ENCODE measurements around the gene SPOCK2. TPM values are rescaled to one million over a fixed set of nuclear protein-coding genes. Genes with fewer than 3 reads are reported as not detected.

The SPOCK2 gene
- total RNA-seq, 1 experiment from 2014 or later: 1.8 TPM

DNA sequence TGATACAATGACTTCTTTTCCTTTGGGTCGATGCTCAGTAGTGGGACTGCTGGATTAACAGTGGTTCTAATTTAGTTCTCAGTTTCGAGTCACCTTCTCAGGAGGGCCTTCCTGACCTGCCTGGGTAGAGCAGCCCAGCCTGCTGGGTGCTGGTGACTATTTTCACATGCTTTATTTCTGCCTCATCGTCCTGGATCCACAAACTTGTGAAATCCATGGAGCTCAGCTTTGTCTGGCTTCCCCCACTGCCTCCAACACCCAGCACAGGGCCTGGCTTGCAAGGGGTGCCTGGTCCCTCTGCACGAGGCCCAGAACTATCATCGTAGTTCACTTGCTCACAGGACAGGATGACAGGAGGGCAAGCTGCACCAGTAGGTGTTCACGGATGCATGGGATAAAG is 46.9 kb downstream of the SPOCK2 start:
- H3K18ac ChIP-seq (ENCODE audit: insufficient read length, low read depth, low read length): no peak overlapping the region
- H3K23ac ChIP-seq (ENCODE audit: insufficient read length, low read depth, low read length): no peak overlapping the region
- Mint-ChIP-seq H3K4me1 (peaks cover 23 to 25% of the 10 kb centered on the region in 2 experiments), H3K36me3 (ENCODE audit: insufficient read depth in 1 of 3, low read depth in 3 of 3) (no peaks in the 10 kb centered on the region), H3K9me3 (no peaks in the 10 kb centered on the region), H3K4me3 (no peak overlapping the region), H3K27ac (peak overlapping the region in 1 of 3 experiments; percentile 77; a peak in 3 of 7 replicates), H3K27me3 (ENCODE audit: low read depth) (peaks cover 10% of the 10 kb centered on the region)
- no peak overlapping the region for H4K91ac ChIP-seq (ENCODE audit: insufficient read length, low read depth, low read length)
- no peaks in the 10 kb centered on the region for H3K27me3 ChIP-seq (ENCODE audit: insufficient read depth, low read length)
- H2BK120ac ChIP-seq (ENCODE audit: low read depth, low read length, poor library complexity, severe bottlenecking): no peak overlapping the region
- no peaks in the 10 kb centered on the region for H3K79me1 ChIP-seq (ENCODE audit: insufficient read depth, low read depth, low read length, poor library complexity, severe bottlenecking)
- no peak overlapping the region for H3T11ph ChIP-seq (ENCODE audit: low read length)
- no peak overlapping the region for H2BK5ac ChIP-seq (ENCODE audit: insufficient read length, low read length)
- no peak overlapping the region for H4K5ac ChIP-seq (ENCODE audit: insufficient read length, low read depth, low read length)
- H3K14ac ChIP-seq (ENCODE audit: insufficient read depth, low read length): no peak overlapping the region
- no peaks in the 10 kb centered on the region for H3K9me3 ChIP-seq (ENCODE audit: control insufficient read depth, low read depth, low read length)
- no peak overlapping the region for H2BK20ac ChIP-seq (ENCODE audit: low read depth, low read length, poor library complexity, severe bottlenecking)
- H3K4ac ChIP-seq (ENCODE audit: low read depth, low read length): no peak overlapping the region
- no peak overlapping the region for H3K9ac ChIP-seq (ENCODE audit: extremely low read depth, insufficient read length, low read length)
- no peak overlapping the region for H2BK15ac ChIP-seq (ENCODE audit: low read depth, low read length)
- H3K4me2 ChIP-seq (ENCODE audit: insufficient read depth, insufficient read length, low read length): no peak overlapping the region
- no peak overlapping the region for H2BK12ac ChIP-seq (ENCODE audit: insufficient read length, low read depth, low read length)
- H2AK5ac ChIP-seq (ENCODE audit: insufficient read length, low read length): no peak overlapping the region
- no peak overlapping the region for H3K56ac ChIP-seq (ENCODE audit: insufficient read length, low read depth, low read length)
- H2AFZ ChIP-seq (ENCODE audit: low read length): no peak overlapping the region
- no peak overlapping the region for H3K27ac ChIP-seq (ENCODE audit: insufficient read length, low read depth, low read length)
- H3K23me2 ChIP-seq (ENCODE audit: insufficient read length, low read depth, low read length, poor library complexity, severe bottlenecking): no peaks in the 10 kb centered on the region
- H4K20me1 ChIP-seq (ENCODE audit: control insufficient read depth, insufficient read depth, insufficient read length): no peaks in the 10 kb centered on the region
- 0 out of 2 replicates have a peak, but pooled peaks cover 2% of the 10 kb centered on the region for H3K4me1 ChIP-seq (ENCODE audit: insufficient read depth, low read length)
- DNase-seq: no peak
- H3K79me2 ChIP-seq (ENCODE audit: insufficient read depth, low read length): no peaks in the 10 kb centered on the region
- no peak overlapping the region for H4K8ac ChIP-seq (replicated peaks; ENCODE audit: insufficient read length, low read depth, low read length)
- TF ChIP-seq, protein P1, sequence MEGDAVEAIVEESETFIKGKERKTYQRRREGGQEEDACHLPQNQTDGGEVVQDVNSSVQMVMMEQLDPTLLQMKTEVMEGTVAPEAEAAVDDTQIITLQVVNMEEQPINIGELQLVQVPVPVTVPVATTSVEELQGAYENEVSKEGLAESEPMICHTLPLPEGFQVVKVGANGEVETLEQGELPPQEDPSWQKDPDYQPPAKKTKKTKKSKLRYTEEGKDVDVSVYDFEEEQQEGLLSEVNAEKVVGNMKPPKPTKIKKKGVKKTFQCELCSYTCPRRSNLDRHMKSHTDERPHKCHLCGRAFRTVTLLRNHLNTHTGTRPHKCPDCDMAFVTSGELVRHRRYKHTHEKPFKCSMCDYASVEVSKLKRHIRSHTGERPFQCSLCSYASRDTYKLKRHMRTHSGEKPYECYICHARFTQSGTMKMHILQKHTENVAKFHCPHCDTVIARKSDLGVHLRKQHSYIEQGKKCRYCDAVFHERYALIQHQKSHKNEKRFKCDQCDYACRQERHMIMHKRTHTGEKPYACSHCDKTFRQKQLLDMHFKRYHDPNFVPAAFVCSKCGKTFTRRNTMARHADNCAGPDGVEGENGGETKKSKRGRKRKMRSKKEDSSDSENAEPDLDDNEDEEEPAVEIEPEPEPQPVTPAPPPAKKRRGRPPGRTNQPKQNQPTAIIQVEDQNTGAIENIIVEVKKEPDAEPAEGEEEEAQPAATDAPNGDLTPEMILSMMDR (conservative IDR thresholded peaks at IDR 0.05): no peak
- no CpG with 5 or more reads among the region's 6 CpGs for WGBS (ENCODE audit: extremely low coverage, insufficient read length, low lambda C conversion rate)
